HepG2 (cell line): ENCODE measurements around the gene C14orf132. TPM values are rescaled to one million over a fixed set of nuclear protein-coding genes. Genes with fewer than 3 reads are reported as not detected.

ENCODE experiments used
- CTCF ChIP-seq: sonication (generic); formaldehyde crosslinking; IDR thresholded peaks from 2 replicates; pipeline ENCODE4 v1.5.0; 2020; ENCODE audit warnings: mild to moderate bottlenecking, missing genetic modification reagents, moderate library complexity
- HNRNPK ChIP-seq: fragments of 200-400 bp; formaldehyde crosslinking; IDR thresholded peaks from 2 replicates; pipeline ENCODE4 v1.6.1; 2018; ENCODE audit warnings: low read length, low read depth, moderate library complexity, mild to moderate bottlenecking; ENCODE audit not compliant: poor library complexity, severe bottlenecking
- MAFG ChIP-seq: sonication (generic); formaldehyde crosslinking; IDR thresholded peaks from 2 replicates; pipeline ENCODE4 v1.5.1; 2020; ENCODE audit warnings: mild to moderate bottlenecking, missing genetic modification reagents
- PCBP1 ChIP-seq: fragments of 200-400 bp; formaldehyde crosslinking; IDR thresholded peaks from 2 replicates; pipeline ENCODE4 v1.6.1; 2017; ENCODE audit warnings: mild to moderate bottlenecking, low read depth, low read length, borderline replicate concordance
- SP4 ChIP-seq: sonication (generic); formaldehyde crosslinking; IDR thresholded peaks from 2 replicates; pipeline ENCODE4 v1.8.1; 2023; ENCODE audit warnings: mild to moderate bottlenecking, missing genetic modification reagents
- ZNF687 ChIP-seq: sonication (generic); formaldehyde crosslinking; IDR thresholded peaks from 2 replicates; pipeline ENCODE4 v1.5.1; 2020; ENCODE audit warnings: mild to moderate bottlenecking, missing genetic modification reagents, moderate library complexity
- ZNF780A ChIP-seq: sonication (generic); formaldehyde crosslinking; IDR thresholded peaks from 2 replicates; pipeline ENCODE4 v1.8.0; 2022; ENCODE audit warnings: mild to moderate bottlenecking, missing genetic modification reagents, moderate library complexity
- ZNF841 ChIP-seq: sonication (generic); formaldehyde crosslinking; IDR thresholded peaks from 2 replicates; pipeline ENCODE4 v1.8.1; 2023; ENCODE audit warnings: missing genetic modification reagents, borderline replicate concordance
- polyA plus RNA-seq, 8 experiments: library from polyadenylated mRNA; depleted of rRNA in 3 of 8; stranded (reverse) in 7 of 8; unstranded in 1 of 8; fragments of >200 nt; fragmentation: Illumina TruSeq in 4 of 8; extraction: Trizol in 4 of 8; gene quantifications; 2 replicates each; pipeline versions ENCODE4 v1.2.1 to v1.2.3, GENCODE V29; 2011 to 2016; ENCODE audit warnings: low read depth in 4 of 8, missing spikeins in 1 of 8, mixed read lengths in 1 of 8; ENCODE audit not compliant: insufficient read depth in 1 of 8
- total RNA-seq, 5 experiments: library from RNA; depleted of rRNA; stranded (reverse); fragments of >200 nt; fragmentation: Illumina TruSeq; extraction: Trizol; gene quantifications; 2 replicates each; pipeline ENCODE4 v1.2.3, GENCODE V29; 2016; ENCODE audit warnings: low read depth in 1 of 5
- TF ChIP-seq, protein P1 (sequence below): sonication (generic); formaldehyde crosslinking; IDR thresholded peaks from 2 replicates; pipeline ENCODE4 v1.4.0; 2020; ENCODE audit warnings: missing genetic modification reagents
- TF ChIP-seq, protein P2 (sequence below), 2 experiments: fragments of 450-650 bp in 1 of 2; sonication (generic) in 1 of 2; formaldehyde crosslinking in 1 of 2; IDR thresholded peaks; 2 replicates each; pipeline versions ENCODE4 v1.6.1 to v1.8.0; 2016 to 2022; ENCODE audit warnings: antibody characterized with exemption in 1 of 2, mild to moderate bottlenecking in 1 of 2, missing genetic modification reagents in 1 of 2

Gene C14orf132
- total and polyA plus RNA-seq, 2 of the 13 experiments (the other 11 are each of a cell fraction or from before 2014, with no cell fraction given) = 0.13 to 0.15 TPM

GRCh38 chr14:96039633-96040311 lies 610 bp downstream of the C14orf132 start (continued):
- TF ChIP-seq CTCF (CRISPR knock-in tag) (peak; percentile 53), PCBP1 (0 out of 2 replicates have a peak, but pooled peaks have one; percentile 33), ZNF687 (CRISPR knock-in tag) (peak; percentile 30; the same call in 1 of the 2 replicates), ZNF780A (no peak), SP4 (0 out of 2 replicates have a peak, but pooled peaks have one; percentile 5), MAFG (CRISPR knock-in tag) (no peak), HNRNPK (peak; percentile 29), ZNF841 (CRISPR knock-in tag) (no peak)
- TF ChIP-seq, protein P1, sequence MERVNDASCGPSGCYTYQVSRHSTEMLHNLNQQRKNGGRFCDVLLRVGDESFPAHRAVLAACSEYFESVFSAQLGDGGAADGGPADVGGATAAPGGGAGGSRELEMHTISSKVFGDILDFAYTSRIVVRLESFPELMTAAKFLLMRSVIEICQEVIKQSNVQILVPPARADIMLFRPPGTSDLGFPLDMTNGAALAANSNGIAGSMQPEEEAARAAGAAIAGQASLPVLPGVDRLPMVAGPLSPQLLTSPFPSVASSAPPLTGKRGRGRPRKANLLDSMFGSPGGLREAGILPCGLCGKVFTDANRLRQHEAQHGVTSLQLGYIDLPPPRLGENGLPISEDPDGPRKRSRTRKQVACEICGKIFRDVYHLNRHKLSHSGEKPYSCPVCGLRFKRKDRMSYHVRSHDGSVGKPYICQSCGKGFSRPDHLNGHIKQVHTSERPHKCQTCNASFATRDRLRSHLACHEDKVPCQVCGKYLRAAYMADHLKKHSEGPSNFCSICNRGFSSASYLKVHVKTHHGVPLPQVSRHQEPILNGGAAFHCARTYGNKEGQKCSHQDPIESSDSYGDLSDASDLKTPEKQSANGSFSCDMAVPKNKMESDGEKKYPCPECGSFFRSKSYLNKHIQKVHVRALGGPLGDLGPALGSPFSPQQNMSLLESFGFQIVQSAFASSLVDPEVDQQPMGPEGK = no peak
- TF ChIP-seq, protein P2, sequence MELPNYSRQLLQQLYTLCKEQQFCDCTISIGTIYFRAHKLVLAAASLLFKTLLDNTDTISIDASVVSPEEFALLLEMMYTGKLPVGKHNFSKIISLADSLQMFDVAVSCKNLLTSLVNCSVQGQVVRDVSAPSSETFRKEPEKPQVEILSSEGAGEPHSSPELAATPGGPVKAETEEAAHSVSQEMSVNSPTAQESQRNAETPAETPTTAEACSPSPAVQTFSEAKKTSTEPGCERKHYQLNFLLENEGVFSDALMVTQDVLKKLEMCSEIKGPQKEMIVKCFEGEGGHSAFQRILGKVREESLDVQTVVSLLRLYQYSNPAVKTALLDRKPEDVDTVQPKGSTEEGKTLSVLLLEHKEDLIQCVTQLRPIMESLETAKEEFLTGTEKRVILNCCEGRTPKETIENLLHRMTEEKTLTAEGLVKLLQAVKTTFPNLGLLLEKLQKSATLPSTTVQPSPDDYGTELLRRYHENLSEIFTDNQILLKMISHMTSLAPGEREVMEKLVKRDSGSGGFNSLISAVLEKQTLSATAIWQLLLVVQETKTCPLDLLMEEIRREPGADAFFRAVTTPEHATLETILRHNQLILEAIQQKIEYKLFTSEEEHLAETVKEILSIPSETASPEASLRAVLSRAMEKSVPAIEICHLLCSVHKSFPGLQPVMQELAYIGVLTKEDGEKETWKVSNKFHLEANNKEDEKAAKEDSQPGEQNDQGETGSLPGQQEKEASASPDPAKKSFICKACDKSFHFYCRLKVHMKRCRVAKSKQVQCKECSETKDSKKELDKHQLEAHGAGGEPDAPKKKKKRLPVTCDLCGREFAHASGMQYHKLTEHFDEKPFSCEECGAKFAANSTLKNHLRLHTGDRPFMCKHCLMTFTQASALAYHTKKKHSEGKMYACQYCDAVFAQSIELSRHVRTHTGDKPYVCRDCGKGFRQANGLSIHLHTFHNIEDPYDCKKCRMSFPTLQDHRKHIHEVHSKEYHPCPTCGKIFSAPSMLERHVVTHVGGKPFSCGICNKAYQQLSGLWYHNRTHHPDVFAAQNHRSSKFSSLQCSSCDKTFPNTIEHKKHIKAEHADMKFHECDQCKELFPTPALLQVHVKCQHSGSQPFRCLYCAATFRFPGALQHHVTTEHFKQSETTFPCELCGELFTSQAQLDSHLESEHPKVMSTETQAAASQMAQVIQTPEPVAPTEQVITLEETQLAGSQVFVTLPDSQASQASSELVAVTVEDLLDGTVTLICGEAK (IDR thresholded peaks at IDR 0.05) = no peak
- TF ChIP-seq, protein P2 (CRISPR knock-in tag; IDR thresholded peaks at IDR 0.05) = 0 out of 2 replicates have a peak, but pooled peaks have one; percentile 21
